NCI-H1048 (cell line): ENCODE results near the gene HMGN2.

Experiments
- DNase-seq: peaks from one replicate; lab custom pipeline; 2025; lab: John Stamatoyannopoulos, UW

Gene HMGN2

GRCh38 chr1:26472320-26472900, at the start of gene HMGN2:
TSS of gene HMGN2 (plus strand) at chr1:26472440. CDS start at chr1:26472613, 173 bp downstream.
- DNase-seq = peak; percentile 78

GRCh38 chr1:26429721-26430120, 42.5 kb upstream of the HMGN2 start:
- DNase-seq = no peak

DNA sequence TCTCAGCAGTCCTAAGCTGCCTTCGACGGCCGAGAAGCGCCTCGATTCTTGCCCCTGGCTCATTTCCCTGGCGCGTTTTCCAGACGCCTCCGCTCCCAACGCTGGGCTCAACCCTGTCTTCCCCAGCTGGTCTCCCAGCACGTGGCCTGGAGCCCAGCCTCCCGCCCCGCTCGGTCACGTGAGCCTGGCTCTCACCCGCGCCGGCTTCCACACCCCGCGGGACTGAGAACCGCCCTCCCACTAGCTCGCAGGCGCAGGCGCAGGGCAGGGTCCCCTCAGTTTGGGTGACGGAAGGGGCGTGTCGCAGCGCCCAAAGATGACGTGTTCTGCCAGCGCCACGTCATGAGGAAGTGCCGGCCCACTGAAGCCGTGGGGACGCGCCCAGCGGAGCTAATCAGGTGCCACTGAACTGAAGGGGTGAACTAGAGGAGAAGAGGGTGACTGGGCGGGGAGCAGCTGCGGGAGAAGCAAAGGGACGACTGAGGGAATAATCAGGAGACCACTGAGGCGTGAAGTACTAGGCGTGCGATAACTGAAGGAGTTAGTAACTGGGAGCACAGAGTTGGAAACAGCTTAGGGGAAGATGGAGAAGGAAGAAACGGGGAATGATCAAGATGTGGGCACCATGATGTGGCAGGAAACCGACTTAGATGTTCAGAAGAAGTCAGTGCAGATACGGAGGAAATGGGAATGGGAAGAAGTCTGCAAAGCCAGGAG, 40.1 kb upstream of the HMGN2 start, which contains the start of gene DHDDS:
Gene DHDDS (plus strand): TSS at position 343 of the 717 bp plus-strand sequence. CDS start 625 bp downstream, outside the sequence.
- DNase-seq = peak; percentile 94

GRCh38 chr1:26432793-26433192, 39.4 kb upstream of the HMGN2 start:
- DNase-seq = no peak

DNA sequence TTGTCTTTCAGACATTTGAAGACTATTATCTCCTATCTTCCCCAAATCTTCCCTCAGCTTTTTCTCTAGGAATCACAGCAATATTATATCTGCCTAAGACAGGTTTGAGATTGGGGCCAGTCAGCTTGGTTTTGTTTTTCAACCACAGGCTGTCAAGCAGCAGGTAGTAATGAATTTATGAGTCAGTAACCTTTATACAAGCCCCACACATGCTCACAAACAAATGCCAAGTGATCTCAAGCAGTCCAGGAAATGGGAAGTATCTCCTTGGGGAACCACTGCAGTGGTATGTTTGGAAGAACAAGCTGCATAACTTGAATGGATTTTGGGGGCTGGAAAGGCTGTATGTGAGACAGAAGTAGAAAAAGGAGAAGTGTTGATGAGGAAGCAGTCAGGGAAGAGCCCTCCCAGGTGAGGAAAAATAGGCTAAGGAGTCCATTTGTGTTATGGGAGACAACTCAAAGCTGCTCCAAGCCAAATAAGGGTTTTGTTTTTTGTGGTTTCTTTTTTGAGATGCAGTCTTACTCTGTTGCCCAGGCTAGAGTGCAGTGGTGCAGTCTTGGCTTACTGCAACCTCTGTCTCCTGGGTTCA, 38.0 kb upstream of the HMGN2 start:
- DNase-seq = no peak

- DNase-seq = no peak
Observed at GRCh38 chr1:26438041-26438440, 34.2 kb upstream of the HMGN2 start.

- no peak for DNase-seq
Observed at GRCh38 chr1:26440259-26440658, 32.0 kb upstream of the HMGN2 start.

- no peak for DNase-seq
Observed at GRCh38 chr1:26449868-26450267, 22.4 kb upstream of the HMGN2 start.

DNA sequence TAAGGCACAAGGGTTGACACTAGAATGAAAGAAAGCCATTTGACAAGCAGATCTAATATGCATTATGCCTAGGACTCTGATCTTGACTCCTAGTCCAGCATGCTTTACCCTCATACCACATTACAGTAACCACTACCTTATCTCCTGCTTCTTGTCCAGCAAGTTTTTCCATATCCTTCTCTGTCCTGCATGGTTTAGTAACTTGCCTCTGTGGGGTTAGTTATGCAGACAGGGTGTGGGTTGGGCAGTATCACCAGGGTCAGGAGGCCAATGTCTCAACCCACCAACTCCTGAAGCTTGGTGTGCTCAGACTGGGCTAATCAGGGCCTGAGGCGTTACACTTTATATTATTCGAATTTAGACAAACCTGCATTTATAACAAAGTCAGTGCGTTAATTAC, 21.3 kb upstream of the HMGN2 start:
- DNase-seq = no peak

- DNase-seq = no peak
Observed at GRCh38 chr1:26452459-26453183, 19.6 kb upstream of the HMGN2 start.

DNA sequence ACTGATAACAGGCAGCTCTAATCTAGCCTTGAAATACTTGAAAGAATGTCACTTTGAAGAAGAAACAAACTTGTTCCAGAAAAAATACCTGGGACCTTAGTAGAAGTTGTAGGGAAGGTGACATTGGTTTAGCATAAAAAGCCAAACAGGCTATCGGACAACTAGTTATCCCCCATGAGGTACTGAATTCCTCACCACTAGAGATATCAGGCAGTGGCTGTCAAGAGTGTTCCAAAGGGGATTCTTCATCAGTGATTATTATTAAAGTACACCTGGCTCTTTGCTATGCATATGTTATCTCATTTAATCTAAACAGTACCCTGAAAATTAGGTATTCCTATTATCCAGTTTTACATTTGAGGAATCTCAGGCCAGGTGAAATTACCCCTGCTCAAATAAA, 13.1 kb upstream of the HMGN2 start:
- DNase-seq = no peak

GRCh38 chr1:26459573-26460031, 12.6 kb upstream of the HMGN2 start:
- no peak for DNase-seq

DNA sequence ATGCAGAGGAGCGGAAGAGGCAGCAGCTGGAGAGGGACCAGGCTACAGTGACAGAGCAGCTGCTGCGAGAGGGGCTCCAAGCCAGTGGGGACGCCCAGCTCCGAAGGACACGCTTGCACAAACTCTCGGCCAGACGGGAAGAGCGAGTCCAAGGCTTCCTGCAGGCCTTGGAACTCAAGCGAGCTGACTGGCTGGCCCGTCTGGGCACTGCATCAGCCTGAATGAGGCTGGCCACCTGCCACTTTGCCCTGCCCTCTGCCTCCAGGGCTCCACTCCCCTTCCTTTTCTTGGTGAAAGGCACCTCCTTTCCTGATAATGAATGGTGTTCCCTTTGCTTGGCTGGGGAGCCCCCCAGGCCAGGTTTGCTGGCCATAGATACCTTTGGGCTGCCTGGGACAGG, 3.3 kb upstream of the HMGN2 start:
- no peak for DNase-seq

DNA sequence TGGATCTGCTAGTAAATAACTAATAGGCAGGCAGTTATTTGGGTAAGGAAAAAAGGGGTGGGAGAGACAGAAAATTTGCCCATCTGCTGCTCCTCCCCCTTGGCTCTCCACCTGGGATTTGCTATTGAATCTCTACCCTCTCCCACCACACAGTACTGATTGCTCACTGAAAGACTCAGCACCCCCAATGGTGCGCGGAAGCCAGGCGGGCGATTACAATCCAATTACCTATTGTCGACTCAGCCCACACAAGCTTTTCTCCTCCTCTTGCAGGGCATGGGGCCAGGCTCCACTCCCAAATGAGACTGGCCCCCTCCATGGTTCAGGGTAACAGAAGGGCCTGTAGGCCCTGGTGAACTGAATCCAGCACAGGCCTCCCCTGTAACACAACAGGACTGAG, 2.7 kb upstream of the HMGN2 start:
- DNase-seq = no peak

DNA sequence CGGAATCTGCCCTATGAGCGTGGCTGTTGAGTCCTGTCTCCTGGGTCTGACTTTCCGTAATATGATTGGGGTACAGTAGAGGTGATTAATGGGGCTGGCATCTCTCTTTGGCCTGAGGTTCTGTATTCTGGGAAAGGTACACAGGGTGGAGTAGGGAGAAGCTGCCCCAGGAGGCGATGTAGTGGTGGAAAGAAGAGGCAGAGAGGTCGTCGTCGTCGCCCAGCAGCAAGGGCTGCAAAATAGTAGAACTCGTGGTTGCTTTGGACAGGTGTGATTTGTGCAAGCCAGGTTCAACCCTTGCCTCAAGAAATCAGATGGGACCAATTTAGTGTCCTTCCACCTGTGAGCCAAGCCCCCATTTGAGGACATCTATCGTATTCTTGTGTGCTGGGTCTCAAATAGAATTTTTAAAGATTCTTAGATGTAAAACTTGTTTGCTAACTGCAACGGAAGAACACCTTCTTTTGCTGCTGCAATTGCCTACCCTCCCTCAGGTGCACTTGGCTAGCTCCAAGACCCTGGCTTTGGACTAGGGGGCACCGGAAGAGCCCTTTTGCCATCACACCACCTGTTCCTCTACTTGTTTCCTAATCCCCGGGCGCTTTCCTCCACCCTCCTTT, 1.3 kb upstream of the HMGN2 start:
- DNase-seq = no peak

- DNase-seq = peak; percentile 51
Observed at GRCh38 chr1:26471498-26472319, 531 bp upstream of the HMGN2 start.

DNA sequence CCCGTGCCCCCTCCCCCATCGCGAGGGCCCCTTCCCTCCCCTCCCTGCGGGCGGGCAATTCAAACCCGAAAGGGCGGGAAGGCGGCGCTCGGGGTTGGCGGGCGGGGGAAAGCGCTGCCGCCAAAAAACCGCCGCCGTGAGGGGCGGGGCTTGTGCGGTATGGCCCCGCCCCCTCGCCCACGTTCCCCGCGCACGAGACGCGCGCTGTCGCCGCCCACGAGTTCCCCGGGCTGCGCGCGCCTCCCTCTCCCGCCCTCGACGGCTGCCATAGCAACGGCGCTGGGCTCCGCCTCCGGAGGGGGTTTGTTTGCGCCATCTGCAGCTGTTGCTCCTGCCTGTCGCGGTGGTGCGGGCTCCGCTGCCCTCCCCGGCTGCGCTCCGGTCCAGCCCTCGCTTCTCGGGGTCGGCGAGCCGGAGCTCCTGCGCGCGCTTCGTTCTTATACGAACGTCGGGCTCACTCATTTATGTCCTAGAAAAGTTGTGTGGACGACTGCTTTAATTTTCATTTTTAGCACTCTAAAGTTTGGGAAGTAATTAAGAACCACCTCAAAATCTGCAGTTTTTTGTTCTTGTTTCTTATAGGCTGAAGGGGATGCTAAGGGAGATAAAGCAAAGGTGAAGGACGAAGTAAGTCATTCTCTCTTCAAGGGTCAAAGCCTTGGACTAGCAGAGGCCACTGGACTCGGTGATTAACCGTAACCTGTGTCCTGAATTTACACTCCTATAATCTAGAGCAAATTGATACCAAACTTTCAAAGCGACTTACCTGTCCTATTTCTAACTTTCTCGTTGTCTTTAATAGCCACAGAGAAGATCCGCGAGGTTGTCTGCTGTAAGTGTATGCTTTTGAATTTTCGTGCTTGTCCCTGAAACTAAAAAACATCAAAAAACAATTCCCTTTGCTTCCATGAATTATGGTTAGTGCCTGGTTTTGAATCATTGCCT, 933 bp downstream of the HMGN2 start:
- DNase-seq = peak; percentile 74

GRCh38 chr1:26474818-26475217, 2.6 kb downstream of the HMGN2 start:
- no peak for DNase-seq

- DNase-seq = no peak
Observed at GRCh38 chr1:26475989-26476388, 3.7 kb downstream of the HMGN2 start.

GRCh38 chr1:26476958-26477357, 4.7 kb downstream of the HMGN2 start:
- no peak for DNase-seq
